Epidermal melanocyte (primary cell): ENCODE results near the gene COX4I2.
"Not testable (repeated sequence)": the region's sequence is repeated elsewhere in the genome, so short reads cannot be mapped to it uniquely, and the experiment has no call there.

Experiments
- DNase-seq: peaks from one replicate; pipeline ENCODE4 v3.0.0; 2011; ENCODE audit warnings: low spot score; ENCODE audit not compliant: insufficient read length

Gene COX4I2

GRCh38 chr20:31637660-31638059 lies at the start of gene COX4I2:
Gene COX4I2 (plus strand): TSS chr20:31637912. CDS start chr20:31639018, 1,106 bp downstream.
- DNase-seq: no peak

- no peak for DNase-seq
Observed at GRCh38 chr20:31590717-31591225, 46.9 kb upstream of the COX4I2 start.

GRCh38 chr20:31593221-31594001 lies 44.3 kb upstream of the COX4I2 start:
- DNase-seq: no peak

DNA sequence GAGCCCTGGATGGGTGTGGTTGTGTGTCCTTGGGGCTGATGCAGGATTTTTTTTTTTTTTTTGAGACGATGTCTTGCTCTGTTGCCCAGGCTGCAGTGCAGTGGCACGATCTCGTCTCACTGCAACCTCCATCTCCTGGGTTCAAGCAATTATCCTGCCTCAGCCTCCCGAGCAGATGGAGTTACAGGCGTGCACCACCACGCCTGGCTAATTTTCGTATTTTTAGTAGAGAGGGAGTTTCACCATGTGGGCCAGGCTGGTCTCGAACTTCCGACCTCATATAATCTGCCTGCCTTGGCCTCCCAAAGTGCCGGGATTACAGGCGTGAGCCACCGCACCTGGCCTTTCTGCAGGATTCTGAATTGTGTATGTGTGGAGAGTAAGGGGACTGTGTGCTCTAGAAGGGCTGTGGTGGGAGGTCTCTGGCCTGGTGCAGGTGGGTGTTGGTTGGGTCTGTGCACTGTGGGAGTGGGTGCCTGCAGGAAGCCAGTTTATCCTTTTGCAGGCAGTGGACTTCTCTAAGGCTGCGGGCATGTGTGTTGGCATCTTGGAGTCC lies 43.6 kb upstream of the COX4I2 start:
- no peak for DNase-seq

DNA sequence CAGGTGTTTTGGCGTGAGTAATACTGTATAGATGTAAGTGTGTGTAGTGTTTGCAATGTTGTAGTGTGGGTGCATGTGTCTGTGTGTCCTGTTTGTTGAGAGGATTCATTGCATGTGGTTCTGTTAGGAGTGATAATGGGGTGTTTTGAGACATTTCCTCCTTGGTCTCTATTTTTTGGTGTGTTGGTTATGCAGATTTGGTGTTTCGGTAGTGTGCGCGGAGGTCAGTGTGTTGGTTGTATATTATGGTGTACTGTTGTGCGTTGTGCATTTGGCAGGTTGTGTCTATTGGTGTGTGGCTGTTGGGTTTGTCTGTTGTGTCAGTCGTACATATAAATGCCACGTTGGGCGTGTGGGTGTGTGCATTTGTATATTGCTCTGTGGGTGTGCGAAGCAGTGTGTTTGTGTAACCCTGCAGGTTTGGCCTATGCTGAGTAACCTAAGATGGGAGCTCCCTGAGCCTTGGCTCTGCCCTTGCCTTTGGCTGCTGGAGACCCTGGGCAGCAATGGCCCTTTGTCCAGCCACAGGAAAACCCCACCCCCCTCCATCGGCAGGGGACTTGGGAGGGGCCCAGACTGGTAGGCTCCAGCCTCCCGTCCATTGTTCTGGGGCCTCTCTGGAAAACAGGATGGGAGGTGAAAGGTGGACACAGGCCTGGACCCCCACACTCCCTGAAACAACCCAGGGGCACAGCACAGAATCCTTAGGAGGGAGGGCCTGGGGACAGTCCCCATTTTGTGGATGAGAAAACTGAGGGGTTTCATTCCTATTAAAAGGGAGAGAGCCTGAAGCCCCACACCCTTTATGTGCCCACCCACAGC lies 42.9 kb upstream of the COX4I2 start:
- no peak for DNase-seq

DNA sequence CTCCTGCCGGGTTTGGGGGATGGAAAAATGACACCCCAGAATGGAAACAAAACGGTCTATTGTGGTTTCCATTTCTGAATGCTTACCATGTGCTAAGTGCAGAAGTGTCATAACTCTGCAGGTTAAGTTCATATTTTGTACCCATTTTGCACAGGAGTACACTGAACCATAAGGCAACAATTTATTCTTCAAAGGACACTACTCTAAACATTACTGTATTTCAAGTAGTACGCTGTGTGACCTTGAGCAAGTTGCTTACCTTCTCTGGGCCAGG lies 42.4 kb upstream of the COX4I2 start:
- DNase-seq: no peak

- DNase-seq: peak; percentile 78
Observed at GRCh38 chr20:31595654-31596411, 41.9 kb upstream of the COX4I2 start.

DNA sequence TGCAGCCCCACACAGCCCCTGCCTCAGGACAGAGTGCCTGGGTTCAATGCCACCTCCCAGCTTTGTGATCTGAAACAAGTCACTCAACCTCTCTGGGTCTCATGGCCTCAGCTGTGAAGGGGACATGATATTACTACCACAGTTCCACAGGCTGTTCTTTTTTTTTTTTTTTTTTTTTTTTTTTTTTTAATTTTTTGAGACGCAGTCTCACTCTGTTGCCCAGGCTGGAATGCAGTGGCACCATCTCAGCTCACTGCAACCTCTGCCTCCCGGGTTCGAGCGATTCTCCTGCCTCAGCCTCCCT lies 41.3 kb upstream of the COX4I2 start:
- DNase-seq: not testable (repeated sequence)

GRCh38 chr20:31596831-31597480 lies 40.8 kb upstream of the COX4I2 start:
- no peak for DNase-seq

- DNase-seq: no peak
Observed at GRCh38 chr20:31597481-31597855, 40.2 kb upstream of the COX4I2 start.

DNA sequence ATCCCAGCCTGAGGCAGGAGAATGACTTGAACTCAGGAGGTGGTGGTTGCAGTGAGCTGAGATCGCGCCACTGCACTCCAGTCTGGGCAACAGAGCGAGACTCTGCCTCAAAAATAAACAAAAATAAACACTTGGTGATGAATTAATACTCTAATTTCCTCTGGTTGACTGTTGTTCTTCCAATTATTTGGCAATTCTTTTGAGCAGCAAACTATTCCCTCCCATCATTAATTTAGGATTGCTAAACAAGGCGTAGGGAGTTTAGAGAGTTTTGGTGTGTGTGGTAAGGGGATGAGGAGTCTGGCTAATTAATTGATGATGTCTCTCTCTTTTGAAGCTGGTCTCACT lies 35.3 kb upstream of the COX4I2 start:
- no peak for DNase-seq

GRCh38 chr20:31602779-31603441 lies 34.8 kb upstream of the COX4I2 start:
- no peak for DNase-seq

DNA sequence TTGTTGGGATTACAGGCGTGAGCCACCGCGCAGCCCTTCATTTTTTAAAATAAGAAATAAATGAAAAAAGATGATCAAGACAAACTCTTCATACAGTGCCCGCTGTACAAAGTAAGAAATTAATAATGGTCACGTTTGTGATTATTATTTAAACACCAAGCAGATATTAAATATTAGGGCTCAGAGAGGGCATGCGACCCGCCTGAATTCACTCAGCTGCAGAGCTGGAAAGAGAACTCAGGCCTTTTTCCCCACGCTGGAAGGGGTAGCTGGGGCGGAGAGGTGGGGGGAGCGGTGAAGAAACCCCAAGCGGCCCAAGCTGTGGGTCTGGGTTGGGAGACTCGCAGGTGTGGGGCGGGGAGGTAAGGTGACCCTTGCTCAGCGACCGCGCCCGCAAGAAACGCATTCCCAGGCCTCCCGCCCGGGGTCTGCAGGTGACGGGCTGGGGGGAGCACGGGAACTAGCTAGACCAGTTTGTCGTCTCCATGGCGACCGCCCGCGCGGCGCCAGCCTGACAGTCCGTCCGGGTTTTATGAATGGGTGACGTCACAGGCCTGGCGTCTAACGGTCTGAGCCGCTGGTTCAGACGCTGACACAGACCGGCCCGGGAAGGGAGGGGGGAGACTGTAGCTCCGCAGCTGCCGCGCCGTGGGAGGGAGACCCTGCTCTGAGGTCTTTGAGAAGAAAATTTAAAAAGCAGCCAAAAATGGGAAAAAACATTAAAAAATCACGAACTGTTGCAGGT lies 33.7 kb upstream of the COX4I2 start:
- DNase-seq: peak; percentile 70

GRCh38 chr20:31604567-31605030 lies 33.1 kb upstream of the COX4I2 start:
- DNase-seq: no peak

DNA sequence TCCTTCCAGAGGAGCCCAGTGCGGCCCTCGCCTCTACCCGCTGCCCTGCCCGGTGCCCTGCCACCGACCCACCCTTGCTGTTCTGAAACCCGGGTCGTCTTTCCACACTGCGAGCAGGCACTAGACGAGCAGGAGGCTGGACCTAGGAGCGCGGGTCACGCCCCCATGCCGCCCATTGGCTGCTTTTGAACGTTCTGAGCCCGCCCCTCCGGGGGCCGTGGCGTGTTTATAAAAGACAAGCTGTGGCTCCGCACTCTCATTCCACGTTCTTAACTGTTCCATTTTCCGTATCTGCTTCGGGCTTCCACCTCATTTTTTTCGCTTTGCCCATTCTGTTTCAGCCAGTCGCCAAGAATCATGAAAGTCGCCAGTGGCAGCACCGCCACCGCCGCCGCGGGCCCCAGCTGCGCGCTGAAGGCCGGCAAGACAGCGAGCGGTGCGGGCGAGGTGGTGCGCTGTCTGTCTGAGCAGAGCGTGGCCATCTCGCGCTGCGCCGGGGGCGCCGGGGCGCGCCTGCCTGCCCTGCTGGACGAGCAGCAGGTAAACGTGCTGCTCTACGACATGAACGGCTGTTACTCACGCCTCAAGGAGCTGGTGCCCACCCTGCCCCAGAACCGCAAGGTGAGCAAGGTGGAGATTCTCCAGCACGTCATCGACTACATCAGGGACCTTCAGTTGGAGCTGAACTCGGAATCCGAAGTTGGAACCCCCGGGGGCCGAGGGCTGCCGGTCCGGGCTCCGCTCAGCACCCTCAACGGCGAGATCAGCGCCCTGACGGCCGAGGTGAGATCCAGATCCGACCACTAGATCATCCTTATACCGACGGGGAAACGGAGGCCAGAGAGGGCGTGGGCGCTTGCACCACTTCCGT lies 32.4 kb upstream of the COX4I2 start, which contains the start of gene ID1:
ID1 (plus strand) TSS at position 259 of the 871 bp plus-strand sequence; CDS start at position 358, 99 bp downstream.
- peak; percentile 97 for DNase-seq

- no peak for DNase-seq
Observed at GRCh38 chr20:31605902-31606803, 31.6 kb upstream of the COX4I2 start.

GRCh38 chr20:31606804-31607639 lies 30.7 kb upstream of the COX4I2 start:
- DNase-seq: no peak
